BJ (cell line): ENCODE results near the gene SEMA4B. TPM values are rescaled to one million over a fixed set of nuclear protein-coding genes. Genes with fewer than 3 reads are reported as not detected.
"Not testable (repeated sequence)": the region's sequence is repeated elsewhere in the genome, so short reads cannot be mapped to it uniquely, and the experiment has no call there.

ENCODE experiments used
- CTCF ChIA-PET: fragments of 350-600 bp; formaldehyde crosslinking; extraction: SDS; loops from one replicate; lab custom pipeline; 2021; ENCODE audit warnings: antibody characterized with exemption, inconsistent platforms; lab: Yijun Ruan, JAX
- POLR2A ChIA-PET: fragments of 300-600 bp; sonication (Branson Sonifier 250); formaldehyde crosslinking; extraction: SDS; loops from one replicate; lab custom pipeline; 2021; ENCODE audit warnings: antibody characterized with exemption; lab: Charles Lee
- DNase-seq: peaks from one replicate; pipeline ENCODE4 v3.0.0-alpha.2; 2011; ENCODE audit warnings: low read depth
- H3K27me3 ChIP-seq: 2 replicates; pipeline ENCODE4 v1.6.0; 2011; ENCODE audit warnings: low read length; ENCODE audit not compliant: control insufficient read depth, insufficient read depth
- H3K36me3 ChIP-seq: 2 replicates; pipeline ENCODE4 v1.5.1; 2011; ENCODE audit warnings: low read length; ENCODE audit not compliant: control insufficient read depth, insufficient read depth
- H3K4me3 ChIP-seq: 2 replicates; pipeline ENCODE4 v1.5.1; 2011; ENCODE audit warnings: low read depth, mild to moderate bottlenecking, control low read depth, low read length
- polyA plus RNA-seq: library from polyadenylated mRNA; depleted of rRNA; stranded (reverse); fragments of >200 nt; gene quantifications from 2 replicates; pipeline ENCODE4 v1.2.3, GENCODE V29; 2011
- TF ChIP-seq, protein P1 (sequence below): IDR thresholded peaks from 2 replicates; pipeline ENCODE4 v1.5.1; 2011; ENCODE audit warnings: low read depth, mild to moderate bottlenecking, control low read depth, inconsistent platforms, low read length, moderate library complexity; ENCODE audit not compliant: insufficient read depth

The SEMA4B gene
- polyA plus RNA-seq, 1 experiment: 17.5 TPM

DNA sequence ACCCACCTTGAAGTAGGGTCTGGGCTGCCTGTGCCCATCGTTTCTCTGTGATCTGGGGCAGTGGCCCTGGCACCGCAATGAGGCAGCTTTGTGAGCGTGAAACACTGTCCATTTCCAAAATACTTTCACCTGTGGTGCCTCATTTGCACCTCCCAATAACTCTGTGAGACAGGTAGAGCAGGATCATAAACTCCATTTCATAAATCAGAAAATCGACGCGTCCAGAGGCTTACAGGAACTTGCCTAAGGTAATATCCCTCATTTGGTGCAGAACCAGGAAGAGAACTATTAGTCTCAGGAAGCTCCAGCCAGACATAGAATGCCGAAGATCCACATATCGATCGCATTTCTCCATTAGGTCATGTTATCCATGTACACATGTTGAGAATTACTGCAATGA, 38.2 kb upstream of the SEMA4B start:
- CTCF ChIA-PET: interaction anchor here (0.5 to 6.9 kb wide), 3 partner anchors 56 to 71 kb away, joined by 4 to 43 read pairs (median 7); partner anchors contain the start of genes CIB1 and GDPGP1
- Histone ChIP-seq H3K36me3 (no peaks in the 10 kb centered on the region), H3K4me3 (no peak overlapping the region), H3K27me3 (no peaks in the 10 kb centered on the region)
- POLR2A ChIA-PET: no interaction called here
- DNase-seq: no peak
- TF ChIP-seq, protein P1, sequence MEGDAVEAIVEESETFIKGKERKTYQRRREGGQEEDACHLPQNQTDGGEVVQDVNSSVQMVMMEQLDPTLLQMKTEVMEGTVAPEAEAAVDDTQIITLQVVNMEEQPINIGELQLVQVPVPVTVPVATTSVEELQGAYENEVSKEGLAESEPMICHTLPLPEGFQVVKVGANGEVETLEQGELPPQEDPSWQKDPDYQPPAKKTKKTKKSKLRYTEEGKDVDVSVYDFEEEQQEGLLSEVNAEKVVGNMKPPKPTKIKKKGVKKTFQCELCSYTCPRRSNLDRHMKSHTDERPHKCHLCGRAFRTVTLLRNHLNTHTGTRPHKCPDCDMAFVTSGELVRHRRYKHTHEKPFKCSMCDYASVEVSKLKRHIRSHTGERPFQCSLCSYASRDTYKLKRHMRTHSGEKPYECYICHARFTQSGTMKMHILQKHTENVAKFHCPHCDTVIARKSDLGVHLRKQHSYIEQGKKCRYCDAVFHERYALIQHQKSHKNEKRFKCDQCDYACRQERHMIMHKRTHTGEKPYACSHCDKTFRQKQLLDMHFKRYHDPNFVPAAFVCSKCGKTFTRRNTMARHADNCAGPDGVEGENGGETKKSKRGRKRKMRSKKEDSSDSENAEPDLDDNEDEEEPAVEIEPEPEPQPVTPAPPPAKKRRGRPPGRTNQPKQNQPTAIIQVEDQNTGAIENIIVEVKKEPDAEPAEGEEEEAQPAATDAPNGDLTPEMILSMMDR: no peak

DNA sequence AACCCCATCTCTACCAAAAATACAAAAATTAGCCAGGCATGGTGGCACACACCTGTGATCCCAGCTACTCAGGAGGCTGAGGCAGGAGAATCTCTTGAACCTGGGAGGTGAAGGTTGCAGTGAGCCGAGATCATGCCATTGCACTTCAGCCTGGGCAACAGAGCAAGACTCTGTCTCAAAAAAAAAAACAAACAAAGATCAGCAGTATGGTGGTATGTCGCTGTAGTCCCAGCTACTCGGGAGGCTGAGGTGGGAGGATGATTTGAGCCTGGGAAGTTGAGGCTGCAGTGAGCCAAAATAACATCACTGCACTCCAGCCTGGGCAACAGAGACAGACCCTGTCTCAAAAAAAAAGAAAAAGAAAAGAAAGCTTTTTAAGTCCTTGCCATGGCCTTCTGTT, 36.9 kb upstream of the SEMA4B start:
- DNase-seq, POLR2A ChIA-PET, H3K36me3 ChIP-seq, H3K4me3 ChIP-seq, H3K27me3 ChIP-seq: not testable (repeated sequence)
- CTCF ChIA-PET: interaction anchor here (1.1 to 6.9 kb wide), 2 partner anchors 9 to 55 kb away, joined by 3 to 43 read pairs; no protein-coding TSS in a partner anchor

GRCh38 chr15:90165157-90165556, 36.0 kb upstream of the SEMA4B start:
- no peak for DNase-seq
- ChIA-PET POLR2A (no interaction called here), CTCF (interaction anchor here (0.6 to 6.9 kb wide), 3 partner anchors 8 to 54 kb away, joined by 3 to 43 read pairs (median 3); no protein-coding TSS in a partner anchor)
- no peaks in the 10 kb centered on the region for H3K36me3 ChIP-seq
- H3K27me3 ChIP-seq: no peaks in the 10 kb centered on the region
- no peak overlapping the region for H3K4me3 ChIP-seq
- TF ChIP-seq, protein P1: no peak

GRCh38 chr15:90165659-90166489, 35.3 kb upstream of the SEMA4B start:
- CTCF ChIA-PET: interaction anchor here (0.6 to 6.9 kb wide), 2 partner anchors 13 to 53 kb away, joined by 3 to 43 read pairs; no protein-coding TSS in a partner anchor
- Histone ChIP-seq H3K4me3 (no peak overlapping the region), H3K36me3 (no peaks in the 10 kb centered on the region), H3K27me3 (no peaks in the 10 kb centered on the region)
- TF ChIP-seq, protein P1: no peak
- POLR2A ChIA-PET: no interaction called here
- peak; percentile 97 for DNase-seq

- POLR2A ChIA-PET: no interaction called here
- CTCF ChIA-PET: interaction anchor here (6.9 kb wide), 1 partner anchor 52 kb away, joined by 43 read pairs; no protein-coding TSS in a partner anchor
Measured at GRCh38 chr15:90167121-90167520, 34.0 kb upstream of the SEMA4B start.

More at GRCh38 chr15:90167121-90167520, 34.0 kb upstream of the SEMA4B start:
- Histone ChIP-seq H3K4me3 (no peak overlapping the region), H3K27me3 (no peaks in the 10 kb centered on the region), H3K36me3 (no peaks in the 10 kb centered on the region)
- TF ChIP-seq, protein P1: no peak
- no peak for DNase-seq
